Right renal cortex interstitium (tissue), 3 donors: ENCODE measurements around the gene GRM7. TPM values are rescaled to one million over a fixed set of nuclear protein-coding genes. Genes with fewer than 3 reads are reported as not detected.

ENCODE experiments used
- DNase-seq, 3 donors: peaks; one replicate each; pipeline ENCODE4 v3.0.0-alpha.2; 2013; ENCODE audit warnings: low read depth in 3 of 3, low spot score in 2 of 3
- polyA plus RNA-seq, 3 donors: library from polyadenylated mRNA; unstranded; fragments of 120-200 nt; gene quantifications; one replicate each; pipeline ENCODE4 v1.2.1, GENCODE V29; 2013; ENCODE audit not compliant: insufficient read length in 3 of 3

The GRM7 gene
- polyA plus RNA-seq, 3 donors: 1.7 to 2.9 (median 2.2) TPM

DNA sequence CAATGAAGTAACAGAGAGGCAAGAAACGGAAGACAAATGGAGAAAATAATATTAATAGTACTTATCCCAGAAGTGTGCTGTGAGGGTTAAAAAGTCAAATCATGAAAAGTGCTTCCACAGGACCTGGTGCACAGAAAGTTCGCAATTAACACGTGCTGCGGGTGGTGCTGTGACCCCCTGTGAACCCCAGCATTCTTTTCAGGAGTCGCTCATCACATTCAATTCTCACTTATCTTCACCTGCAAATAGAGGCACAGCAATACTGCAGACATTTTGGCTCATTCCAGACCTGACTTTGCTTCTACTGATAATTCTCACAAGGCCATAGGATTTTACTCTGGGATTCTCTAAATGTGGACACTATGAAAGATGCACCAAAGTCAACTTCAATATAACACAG, 584.4 kb downstream of the GRM7 start:
- DNase-seq: no peak

DNA sequence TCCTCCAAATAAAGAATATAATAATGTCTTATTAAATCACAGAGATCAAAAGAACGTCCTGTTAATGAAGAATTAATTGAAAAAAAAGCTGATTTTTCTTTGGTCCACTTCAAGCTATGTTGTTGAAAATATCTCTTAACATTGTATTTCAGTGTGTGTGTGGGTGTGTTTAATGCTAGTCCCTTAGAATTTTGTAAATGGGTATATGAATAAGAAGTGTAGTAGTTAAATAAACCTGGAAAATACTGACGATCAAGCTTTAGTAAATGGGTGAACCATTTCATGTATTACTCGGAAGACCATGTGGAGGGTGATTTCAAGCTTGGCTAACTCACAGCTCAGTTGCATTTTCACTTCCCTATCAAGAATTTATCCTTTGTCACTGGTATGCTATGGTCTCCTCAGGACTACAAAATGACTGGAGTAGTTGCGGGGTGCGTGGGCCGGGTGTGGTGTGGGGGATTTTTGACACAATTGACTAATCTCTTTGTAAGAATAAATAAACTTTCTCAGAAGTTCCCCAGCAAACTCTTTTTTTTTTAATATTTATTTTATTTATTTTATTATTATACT, 586.4 kb downstream of the GRM7 start:
- no peak for DNase-seq

DNA sequence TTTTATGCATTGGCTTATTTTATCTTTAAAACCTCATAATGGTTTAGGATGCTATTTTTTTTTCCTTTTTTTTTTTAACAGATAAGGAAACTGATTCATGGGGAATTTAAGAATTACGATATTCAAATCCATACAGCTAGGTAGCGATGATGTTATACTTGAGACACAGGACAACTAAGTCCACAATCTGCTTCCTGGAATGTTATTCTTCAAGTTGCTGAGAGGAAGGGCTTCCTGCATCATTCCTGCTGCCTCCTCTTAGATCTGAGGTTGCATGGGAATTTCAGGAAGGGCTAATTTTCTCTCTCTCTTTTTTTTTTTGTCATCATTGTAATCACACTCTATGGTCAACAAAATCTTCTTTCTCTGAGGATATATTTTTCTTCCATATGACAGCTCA, 595.5 kb downstream of the GRM7 start:
- no peak for DNase-seq

DNA sequence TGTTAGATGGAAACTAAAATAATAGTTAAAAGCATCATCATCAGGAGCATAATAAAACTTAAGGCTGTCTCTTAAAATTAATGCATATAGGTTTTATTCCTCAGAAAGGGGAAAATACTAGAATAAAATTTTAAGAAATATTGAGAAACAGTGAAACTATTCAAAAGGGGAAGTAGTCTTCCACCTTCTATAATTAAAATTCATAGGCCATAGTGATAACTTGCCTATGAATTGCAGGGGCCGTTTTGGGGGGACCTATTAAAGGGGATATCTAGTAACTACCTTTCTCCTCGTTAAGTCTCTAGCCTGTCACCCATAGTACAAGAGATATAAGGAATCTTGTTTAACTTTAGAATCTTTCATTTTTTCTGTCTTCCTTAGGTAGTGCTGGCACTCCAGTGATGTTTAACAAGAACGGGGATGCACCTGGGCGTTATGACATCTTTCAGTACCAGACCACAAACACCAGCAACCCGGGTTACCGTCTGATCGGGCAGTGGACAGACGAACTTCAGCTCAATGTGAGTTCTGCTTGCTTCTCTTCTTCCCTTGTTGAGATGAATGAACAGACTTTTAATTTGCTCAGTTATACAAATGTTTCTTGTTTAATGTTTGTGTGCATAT, 600.4 kb downstream of the GRM7 start:
- no peak for DNase-seq

DNA sequence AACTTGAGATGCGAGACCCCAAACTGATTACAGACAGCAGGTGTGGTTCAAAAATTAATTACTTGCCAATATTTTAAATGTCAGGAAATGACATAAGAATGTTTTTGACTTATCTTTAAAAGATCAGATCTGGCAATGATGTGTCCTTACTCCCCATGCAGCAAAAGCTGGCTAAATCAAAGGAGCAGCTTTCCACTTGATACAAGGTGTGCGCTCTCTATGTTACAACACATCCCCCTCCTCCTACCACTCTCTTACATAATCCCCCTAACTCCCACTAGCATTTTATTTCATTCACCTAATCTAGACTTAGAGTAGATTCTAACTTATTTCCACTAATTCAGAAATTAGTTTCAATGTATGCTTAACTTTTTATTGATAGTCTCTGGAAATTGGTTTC, 609.0 kb downstream of the GRM7 start:
- no peak for DNase-seq

DNA sequence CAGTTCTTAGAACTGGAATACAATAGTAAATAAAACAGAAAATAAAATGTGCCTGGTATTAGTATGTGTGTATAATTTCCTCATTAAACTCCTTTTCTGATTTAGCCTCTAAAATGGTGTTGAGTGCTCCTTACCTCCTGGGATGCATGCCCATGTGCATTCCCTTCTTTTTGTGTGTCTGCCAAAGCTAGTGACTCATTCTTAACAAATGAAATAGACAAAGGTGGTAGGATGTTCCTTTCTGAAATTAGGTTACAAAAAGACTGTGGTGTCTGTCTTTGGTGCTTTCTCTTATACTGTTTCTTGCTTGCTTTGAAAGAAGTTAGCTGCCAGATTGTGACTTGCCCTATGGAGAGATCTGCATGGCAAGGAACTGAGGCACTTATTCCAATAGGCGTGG, 623.7 kb downstream of the GRM7 start:
- no peak for DNase-seq

DNA sequence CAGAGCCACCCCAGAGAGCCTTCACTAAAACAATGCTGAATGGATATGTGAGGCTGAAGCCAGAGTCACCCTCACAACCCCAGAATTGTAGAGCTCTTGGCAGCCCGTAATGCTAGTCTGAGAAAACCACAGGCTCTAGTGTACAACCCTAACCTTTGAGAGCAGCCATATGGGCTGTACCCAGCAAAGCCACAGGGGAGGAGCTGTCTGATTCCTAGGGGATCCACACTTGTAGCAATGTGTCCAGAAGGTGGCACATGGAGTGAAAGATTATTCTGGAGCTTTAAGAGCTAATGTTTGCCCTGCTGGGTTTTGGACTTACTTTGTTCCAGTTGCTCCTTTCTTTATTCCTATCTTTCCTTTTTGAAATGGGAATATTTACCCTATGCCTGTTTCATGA, 626.8 kb downstream of the GRM7 start:
- DNase-seq: no peak

DNA sequence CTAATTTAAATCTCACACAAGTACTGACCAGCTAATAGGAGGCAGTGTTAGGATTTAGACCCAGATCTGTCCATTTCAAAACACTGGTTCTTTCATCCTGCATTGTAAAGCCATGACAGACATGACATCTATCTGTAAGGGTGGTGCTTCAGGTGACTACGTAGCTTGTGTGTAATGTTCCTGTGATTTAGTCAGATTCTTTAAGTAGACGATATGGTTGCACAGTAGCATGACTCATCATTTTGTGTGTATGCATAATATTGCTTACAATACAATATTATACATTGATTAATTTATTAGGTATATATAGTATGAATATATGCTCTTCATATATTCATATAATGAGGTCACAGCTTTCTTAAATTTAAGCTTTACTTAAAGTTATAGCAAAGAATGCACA, 628.5 kb downstream of the GRM7 start:
- no peak for DNase-seq

DNA sequence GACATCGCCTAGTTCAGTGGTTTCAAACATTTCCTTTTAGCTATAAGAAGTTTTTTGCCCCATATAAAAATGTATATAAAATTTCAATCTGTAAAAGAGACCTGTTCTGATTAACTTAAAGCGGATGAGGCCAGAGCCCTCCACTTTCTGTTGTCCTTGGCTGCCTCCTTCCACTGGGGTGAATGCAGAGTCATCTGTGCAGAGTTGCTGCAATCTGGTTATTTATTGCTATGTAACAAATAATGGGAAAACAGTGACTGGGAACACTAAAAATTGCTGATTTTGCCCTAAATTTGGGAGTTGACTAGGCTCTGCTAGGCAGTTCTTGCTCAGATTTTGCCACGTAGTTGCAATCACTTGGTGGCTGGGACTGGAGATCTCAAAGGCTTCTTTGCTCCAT, 637.8 kb downstream of the GRM7 start:
- DNase-seq: peak in 1 of 3 donors; percentile 10

DNA sequence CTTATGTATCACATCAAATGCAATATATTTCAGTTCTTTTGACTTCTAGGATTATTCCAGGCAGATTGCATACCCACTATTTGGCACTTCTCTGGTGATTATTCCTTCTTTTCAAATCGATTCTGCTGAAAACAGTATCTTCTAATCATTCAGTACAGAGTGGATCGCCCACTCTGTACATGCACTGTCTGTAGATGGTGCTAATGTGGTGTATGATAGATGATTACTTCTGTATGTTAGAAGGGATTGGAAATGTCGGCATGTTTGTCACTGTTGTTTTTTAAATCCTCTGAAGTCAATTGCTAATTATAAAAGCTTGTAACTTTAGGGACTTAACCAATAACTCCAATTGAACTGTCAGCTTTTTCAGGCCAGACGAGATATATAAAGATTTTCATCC, 642.5 kb downstream of the GRM7 start:
- DNase-seq: no peak

DNA sequence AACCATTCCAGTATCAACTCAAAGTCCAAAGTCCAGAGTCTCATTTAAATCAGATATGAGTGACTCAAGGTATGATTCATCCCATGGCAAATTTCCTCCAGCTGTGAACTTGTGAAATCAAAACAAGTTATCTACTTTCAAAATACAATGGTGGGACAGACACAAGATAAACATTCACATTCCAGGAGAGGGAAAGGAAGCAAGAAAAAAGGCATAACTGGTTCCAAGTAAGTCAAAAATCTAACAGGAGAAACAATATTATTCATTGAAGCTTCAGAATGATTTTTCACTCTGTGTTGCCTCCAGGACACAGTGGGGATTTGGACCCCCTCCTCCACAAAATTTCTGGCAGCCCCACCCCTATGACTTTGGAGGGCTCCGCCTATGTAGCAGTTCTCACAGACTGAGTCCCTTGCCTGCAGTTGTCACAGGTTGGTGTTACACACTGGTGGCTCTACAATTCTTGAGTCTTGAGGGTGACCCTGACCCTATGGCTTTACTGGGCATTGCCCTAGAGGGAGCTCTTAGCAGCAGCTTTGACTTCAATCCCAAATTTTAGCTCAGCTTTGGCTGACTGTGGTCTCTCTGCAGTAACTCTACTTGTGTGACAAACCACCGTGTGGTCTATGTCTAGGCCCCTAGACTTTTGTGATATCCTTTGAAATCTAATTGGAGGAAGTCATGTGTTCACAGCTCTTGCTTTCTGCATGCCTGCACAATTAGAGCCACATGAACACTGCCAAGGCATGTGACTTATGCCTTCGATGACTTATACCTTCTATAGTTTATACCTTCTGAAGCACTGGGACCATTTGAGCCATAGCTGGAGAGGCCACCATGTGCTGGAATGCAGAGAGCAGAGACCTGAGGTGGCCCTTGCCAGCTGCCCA, 644.2 kb downstream of the GRM7 start:
- no peak for DNase-seq

DNA sequence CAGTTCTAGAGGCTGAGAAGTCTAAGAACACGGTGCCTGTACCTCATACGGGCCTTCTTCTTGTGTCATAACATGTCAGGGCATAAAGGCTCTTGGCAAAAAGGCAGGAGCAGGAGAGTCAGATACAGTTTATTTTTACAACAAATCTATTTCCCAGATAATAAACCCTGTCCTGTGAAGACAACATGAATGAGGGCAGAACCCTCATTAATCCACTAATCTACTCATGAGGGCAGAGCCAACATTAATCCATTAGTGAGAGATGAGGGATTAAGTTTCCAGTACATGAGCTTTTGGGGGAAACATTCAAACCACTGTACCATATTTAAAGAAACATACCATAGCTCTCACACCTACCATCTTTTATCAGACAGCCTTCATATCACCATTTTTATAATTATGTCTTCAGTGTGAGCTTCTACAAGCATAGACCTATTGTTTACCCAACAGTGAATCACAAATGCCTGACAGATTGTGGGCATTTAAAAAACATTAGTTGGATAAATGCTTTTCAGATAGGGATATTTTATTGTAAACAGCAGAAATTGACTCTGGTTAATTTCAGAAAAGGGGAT, 645.8 kb downstream of the GRM7 start:
- DNase-seq: no peak

DNA sequence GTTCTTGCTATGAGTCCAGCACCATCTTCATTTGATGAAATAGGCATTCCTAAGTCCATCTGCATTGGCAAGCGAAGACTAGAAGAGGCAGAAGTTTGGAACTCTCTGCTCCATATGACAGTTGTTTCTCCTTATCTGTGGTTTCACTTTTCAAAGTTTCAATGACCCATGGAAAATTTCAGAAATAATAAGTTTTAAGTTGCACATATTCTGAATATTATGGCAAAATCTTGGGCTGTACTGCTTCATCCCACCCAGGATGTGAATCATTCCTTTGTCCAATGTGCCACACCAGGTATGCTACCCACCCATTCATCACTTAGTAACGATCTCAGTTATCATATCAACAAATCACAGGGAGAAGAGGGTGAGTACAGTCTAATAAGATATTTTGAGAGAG, 647.9 kb downstream of the GRM7 start:
- no peak for DNase-seq

DNA sequence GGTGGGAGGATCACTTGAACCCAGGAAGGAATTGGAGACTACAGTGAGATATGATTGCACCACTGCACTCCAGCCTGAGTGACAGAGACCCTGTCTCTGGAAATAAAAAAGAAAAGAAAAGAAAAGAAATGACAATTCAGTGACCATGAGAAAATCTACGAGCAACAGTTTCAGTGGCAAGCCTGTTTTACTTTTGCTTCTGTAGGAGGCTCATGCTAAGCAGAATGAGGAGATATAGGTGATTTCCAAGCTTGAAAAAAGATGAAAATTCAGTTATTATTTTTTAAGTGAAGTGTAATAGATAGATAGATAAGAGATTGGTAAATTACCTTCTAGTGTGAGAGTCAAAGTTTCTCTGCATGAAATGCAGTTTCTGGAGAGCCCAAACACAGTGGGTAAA, 651.1 kb downstream of the GRM7 start:
- no peak for DNase-seq

DNA sequence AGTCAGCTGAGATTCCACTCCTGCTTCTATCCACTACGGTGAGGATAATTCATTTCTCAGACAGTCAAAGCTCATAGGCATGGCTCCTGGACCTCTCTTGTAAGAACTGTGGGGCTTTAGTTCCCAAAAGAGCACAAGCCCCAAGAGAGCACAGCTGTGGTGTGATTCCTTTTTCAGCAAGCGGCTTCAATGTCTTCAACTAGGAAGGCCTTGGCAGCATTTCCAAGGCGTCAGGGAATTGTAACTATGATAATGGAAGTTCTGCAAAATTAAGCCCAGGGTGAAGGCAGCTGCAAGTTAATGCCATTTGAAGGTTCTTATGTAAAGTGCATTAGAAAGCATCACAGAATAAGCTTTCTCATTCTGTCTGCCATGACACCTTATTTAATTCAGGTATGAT, 657.1 kb downstream of the GRM7 start:
- DNase-seq: no peak

DNA sequence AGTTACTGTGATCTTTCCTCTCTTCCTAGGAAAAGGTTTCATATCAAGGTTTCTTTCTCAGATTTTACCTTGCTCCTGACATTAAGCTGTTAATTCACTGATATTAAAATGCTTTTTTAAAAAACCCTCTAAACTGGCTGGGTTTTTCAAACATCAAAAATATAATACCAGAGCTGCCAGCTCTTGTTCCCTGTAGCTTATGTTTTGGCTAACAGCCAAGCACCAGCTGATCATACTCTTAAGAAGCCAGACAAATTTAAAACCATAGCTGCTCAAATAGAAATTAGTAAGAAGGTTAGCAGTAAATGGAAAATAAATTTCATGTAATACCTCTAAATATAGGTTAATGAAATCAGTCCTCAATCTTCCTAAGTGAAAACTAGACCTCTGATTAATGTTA, 657.5 kb downstream of the GRM7 start:
- peak in 1 of 3 donors; percentile 21 for DNase-seq

DNA sequence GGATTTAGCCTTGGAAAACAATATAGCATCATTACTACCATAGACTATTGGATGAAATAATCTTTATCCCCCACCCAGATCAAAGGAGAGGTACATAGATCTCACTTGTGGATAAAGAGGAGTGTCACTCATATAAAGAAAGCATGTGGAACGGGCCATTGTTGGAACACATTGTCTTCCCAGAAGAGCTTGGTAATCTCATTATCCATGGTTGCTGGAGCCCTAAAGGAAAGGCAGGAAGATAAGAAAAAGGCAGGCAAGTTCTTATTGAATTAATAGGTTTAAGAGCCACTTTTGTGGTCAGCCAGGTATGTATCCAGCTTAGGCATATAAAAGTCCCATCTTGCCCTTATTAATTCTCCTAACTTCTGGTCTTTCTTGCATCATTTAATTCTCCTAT, 659.1 kb downstream of the GRM7 start:
- no peak for DNase-seq

DNA sequence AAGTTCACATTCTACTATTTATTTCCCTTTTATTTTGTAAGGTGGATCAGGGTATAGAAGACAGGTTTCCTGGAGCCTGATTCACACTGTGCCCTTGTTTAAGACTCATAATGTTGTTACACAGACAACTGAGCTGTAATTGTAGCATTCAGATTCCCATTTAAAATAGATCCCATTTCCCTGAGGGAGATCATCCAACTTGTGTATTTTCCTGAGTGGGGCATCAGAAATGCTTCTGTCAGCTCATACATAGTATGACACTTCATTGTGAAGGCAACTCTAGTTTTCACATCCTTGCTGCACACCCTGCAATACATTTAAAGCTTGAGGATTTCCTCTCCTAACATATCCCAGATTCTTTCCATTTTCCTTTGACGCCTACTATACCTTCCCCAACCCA, 659.7 kb downstream of the GRM7 start:
- no peak for DNase-seq

DNA sequence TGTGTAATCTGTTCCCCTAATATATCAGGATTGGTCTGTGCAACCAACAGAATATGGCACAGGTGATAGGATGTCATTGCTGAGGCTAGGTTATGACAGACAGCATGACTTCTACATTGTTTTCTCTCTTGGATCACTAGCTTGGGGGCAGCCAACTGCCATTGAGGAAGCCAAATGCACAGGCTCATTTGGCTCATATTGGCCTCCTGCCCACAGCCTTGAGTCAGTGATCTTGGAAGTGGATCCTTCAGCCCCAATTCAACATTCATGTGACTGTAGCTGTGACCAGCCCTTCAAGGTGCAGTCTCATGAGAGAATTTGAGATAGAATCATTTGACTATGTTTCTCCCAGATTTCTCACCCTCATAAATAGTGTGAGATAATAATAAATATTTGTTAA, 675.6 kb downstream of the GRM7 start:
- no peak for DNase-seq

DNA sequence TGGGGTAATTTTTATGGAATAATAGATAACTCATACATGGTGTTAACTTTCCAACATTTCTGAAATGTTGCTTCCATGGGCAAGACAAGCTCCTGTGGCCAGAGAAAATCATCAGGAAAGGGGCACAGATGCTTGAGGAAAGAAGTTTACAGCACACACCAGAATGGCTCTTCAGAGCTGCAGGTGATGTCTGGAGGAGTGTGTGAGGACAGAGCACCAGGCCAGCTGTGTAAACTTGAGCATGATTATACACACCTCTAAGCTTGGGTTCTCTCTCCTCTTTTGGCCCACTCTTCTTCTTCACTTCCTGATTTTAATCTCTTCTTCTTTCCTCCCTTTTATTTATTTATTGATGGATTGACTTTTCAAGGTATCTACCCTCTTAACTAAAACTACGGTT, 676.0 kb downstream of the GRM7 start:
- no peak for DNase-seq

DNA sequence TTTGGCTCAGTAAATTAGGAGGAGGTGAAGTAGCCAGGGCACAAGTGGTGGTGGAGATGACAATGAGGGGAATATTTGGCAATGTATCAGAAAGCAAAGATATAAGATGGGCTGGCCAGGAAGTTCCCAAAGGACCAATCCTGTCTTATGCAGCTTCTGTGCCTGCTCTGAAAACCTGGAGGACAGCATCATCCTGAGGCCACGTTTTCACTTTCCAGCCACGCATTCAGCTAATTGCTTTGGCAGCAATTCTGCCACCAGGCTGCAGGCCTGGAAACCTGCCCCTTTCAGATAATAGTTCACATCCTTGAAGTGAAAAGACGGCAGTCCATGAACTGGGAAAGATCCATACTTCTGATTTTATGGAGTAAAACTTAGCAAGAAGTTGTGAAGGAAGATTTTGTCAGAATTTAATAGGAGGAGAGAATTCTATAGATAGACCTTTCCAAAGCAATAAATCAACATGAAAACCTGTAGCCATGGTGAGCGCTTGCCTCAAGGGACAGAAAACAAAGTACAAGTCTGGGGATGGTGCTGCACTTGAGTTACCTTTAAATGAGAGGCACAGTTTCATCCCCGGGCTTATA, 682.5 kb downstream of the GRM7 start:
- no peak for DNase-seq
